ENCODE data around the gene PITPNM1. TPM values are rescaled to one million over a fixed set of nuclear protein-coding genes. Genes with fewer than 3 reads are reported as not detected.

PITPNM1 gene
- total RNA-seq, 1 donor from 2014 or later = 55.8 TPM

DNA sequence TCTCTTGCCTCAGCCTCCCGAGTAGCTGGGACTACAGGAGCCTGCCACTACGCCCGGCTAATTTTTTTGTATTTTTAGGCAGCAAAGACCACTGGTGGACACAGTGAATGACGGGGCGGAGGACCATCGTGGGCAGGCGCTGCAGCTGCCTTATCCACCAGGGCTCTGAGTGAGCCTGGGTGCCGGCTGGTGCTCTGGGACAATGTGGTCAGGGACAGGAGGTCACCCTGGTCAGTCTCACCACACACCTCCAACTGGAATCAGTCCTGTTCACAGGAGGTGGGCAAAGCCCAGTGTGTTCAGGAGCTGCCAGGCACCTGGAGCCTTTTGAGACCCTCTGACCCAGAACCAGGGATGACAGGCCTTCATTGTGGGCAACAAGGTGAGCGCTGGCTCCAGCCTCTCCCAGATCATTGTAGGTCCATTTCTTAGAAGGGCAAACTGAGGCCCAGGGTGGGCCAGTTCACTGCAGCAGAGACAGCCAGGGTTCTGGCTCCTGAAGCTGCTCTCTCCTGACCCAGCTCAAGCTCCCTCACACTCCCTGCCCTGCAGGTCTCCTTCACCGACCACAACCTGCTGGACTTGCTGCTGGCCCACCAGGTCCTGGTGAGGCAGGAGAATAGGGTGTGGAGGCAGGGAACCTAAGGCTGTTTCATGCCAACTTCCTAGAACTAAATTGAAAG, 33.8 kb upstream of the PITPNM1 start:
- no peak overlapping the region for H3K27ac Mint-ChIP-seq
- DNase-seq (ENCODE audit: low spot score in 2 of 2, unreplicated experiment in 2 of 2) = no peak
- no peaks in the 10 kb centered on the region for H3K27me3 Mint-ChIP-seq (ENCODE audit: low read depth)
- peaks cover 2% of the 10 kb centered on the region for H3K36me3 Mint-ChIP-seq
- no peaks in the 10 kb centered on the region for H3K4me1 Mint-ChIP-seq
- no peak overlapping the region for H3K4me3 Mint-ChIP-seq
- TF ChIP-seq, protein P1, sequence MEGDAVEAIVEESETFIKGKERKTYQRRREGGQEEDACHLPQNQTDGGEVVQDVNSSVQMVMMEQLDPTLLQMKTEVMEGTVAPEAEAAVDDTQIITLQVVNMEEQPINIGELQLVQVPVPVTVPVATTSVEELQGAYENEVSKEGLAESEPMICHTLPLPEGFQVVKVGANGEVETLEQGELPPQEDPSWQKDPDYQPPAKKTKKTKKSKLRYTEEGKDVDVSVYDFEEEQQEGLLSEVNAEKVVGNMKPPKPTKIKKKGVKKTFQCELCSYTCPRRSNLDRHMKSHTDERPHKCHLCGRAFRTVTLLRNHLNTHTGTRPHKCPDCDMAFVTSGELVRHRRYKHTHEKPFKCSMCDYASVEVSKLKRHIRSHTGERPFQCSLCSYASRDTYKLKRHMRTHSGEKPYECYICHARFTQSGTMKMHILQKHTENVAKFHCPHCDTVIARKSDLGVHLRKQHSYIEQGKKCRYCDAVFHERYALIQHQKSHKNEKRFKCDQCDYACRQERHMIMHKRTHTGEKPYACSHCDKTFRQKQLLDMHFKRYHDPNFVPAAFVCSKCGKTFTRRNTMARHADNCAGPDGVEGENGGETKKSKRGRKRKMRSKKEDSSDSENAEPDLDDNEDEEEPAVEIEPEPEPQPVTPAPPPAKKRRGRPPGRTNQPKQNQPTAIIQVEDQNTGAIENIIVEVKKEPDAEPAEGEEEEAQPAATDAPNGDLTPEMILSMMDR (IDR thresholded peaks at IDR 0.05; ENCODE audit: unreplicated experiment) = no peak
- H3K9me3 Mint-ChIP-seq = peaks cover 6% of the 10 kb centered on the region

DNA sequence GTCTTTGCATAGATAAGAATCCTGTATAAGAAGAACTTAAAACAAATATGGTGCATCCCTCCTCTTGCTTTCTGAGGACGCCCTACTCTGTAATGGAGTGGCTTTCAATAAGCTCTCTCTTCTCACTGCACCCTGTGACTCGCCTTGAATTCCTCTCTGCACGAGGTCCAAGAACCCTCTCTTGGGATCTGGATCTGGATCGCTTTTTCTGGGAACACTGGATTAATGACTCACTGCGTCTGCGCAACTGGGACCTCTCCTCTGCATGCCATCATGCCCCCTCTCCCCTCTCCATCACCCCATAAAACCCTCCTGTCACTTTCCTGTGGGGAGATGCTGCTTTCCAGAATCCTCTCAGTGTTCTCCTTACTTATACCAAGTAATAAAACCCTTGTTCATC, 33.1 kb upstream of the PITPNM1 start:
- no peaks in the 10 kb centered on the region for H3K27me3 Mint-ChIP-seq (ENCODE audit: low read depth)
- peaks cover 10% of the 10 kb centered on the region for H3K9me3 Mint-ChIP-seq
- TF ChIP-seq, protein P1 (IDR thresholded peaks at IDR 0.05; ENCODE audit: unreplicated experiment) = no peak
- no peak overlapping the region for H3K4me3 Mint-ChIP-seq
- no peak for DNase-seq (ENCODE audit: low spot score in 2 of 2, unreplicated experiment in 2 of 2)
- peaks cover 4% of the 10 kb centered on the region for H3K36me3 Mint-ChIP-seq
- no peaks in the 10 kb centered on the region for H3K4me1 Mint-ChIP-seq
- no peak overlapping the region for H3K27ac Mint-ChIP-seq

DNA sequence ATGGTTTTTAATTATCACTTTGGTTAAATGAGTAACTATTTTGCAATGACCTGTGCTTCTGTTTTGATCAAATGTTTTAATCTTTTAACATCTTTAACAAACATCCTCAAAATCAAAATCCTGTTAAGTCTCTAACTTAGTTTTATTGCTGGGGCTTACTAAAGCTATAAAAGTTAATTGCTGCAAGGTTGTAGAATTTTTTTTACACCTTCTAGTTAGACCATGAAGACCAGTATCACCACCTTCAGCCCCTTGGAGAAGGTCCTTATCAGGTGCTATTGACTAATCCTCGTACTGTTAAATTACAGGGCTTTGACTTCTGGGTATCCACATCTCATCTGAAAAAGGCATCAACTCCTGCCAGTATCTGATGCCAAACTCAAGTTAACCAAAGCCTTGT, 30.4 kb upstream of the PITPNM1 start:
- DNase-seq (ENCODE audit: low spot score in 2 of 2, unreplicated experiment in 2 of 2) = no peak
- Mint-ChIP-seq H3K27me3 (ENCODE audit: low read depth) (no peaks in the 10 kb centered on the region), H3K27ac (no peak overlapping the region), H3K9me3 (peaks cover 23% of the 10 kb centered on the region), H3K4me3 (no peak overlapping the region), H3K36me3 (peaks cover 4% of the 10 kb centered on the region), H3K4me1 (no peaks in the 10 kb centered on the region)
- TF ChIP-seq, protein P1 (IDR thresholded peaks at IDR 0.05; ENCODE audit: unreplicated experiment) = no peak

DNA sequence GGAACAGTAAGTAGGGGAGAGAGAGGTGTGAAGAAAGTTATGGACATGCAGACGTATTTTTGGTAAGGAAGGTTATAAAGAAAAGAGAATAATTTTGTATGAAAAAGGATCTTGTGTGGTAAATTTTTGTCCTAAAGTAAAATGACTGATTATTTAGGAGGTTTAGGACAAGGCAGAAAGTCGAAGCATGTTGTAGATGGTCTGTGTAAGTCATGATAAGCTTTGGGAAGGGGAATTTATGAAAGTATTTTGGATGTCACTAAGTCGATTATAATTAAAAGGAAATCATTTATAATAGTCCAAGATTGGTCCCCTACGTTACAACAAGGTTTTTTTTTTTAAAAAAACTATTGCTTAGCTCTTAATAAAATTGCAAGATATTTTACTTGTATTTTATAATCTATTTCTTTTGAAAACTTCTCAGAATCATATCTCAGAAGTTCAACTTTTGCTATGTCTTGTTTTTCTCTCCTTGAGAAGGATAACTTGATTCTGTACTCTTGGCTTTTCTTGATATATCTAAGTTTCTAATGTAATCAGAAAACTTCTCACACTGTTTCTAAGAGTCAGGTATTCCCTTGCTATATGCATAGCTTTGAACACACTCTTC, 29.0 kb upstream of the PITPNM1 start:
- Mint-ChIP-seq H3K36me3 (peaks cover 4% of the 10 kb centered on the region), H3K27ac (no peak overlapping the region), H3K9me3 (peaks cover 23% of the 10 kb centered on the region), H3K27me3 (ENCODE audit: low read depth) (peaks cover 2% of the 10 kb centered on the region), H3K4me1 (no peaks in the 10 kb centered on the region), H3K4me3 (no peak overlapping the region)
- DNase-seq (ENCODE audit: low spot score in 2 of 2, unreplicated experiment in 2 of 2) = no peak
- TF ChIP-seq, protein P1 (IDR thresholded peaks at IDR 0.05; ENCODE audit: unreplicated experiment) = no peak

DNA sequence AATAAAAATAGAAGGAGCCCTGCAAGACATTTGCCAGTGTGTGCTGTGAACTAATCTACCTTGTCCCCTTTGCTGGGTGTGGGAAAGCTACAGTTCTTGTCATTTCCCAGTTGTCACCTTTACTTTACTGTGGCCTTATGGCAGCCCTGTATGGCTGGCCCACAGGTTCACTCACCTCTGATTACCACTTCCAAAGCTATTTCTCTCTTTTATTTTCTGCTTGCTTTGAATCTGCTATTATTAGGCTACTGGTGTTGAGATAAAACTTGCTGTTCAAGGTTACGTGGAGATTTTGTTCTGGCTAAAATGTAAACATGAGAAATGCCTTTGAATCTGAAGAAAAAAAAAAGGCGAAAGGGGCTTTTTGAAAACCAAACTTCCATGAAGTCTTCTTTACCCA, 27.7 kb upstream of the PITPNM1 start:
- Mint-ChIP-seq H3K27ac (no peak overlapping the region), H3K27me3 (ENCODE audit: low read depth) (peaks cover 3% of the 10 kb centered on the region), H3K4me1 (no peaks in the 10 kb centered on the region), H3K4me3 (no peak overlapping the region), H3K9me3 (peaks cover 23% of the 10 kb centered on the region), H3K36me3 (peaks cover 4% of the 10 kb centered on the region)
- DNase-seq (ENCODE audit: low spot score in 2 of 2, unreplicated experiment in 2 of 2) = no peak
- TF ChIP-seq, protein P1 (IDR thresholded peaks at IDR 0.05; ENCODE audit: unreplicated experiment) = no peak
